OCI-LY7 (cell line): ENCODE data around the gene RNF111.

Experiments
- EZH2phosphoT487 ChIP-seq: fragments of 200-600 bp; sonication (generic); IDR thresholded peaks from 2 replicates; pipeline ENCODE4 v1.6.1; 2018; ENCODE audit warnings: low read depth, borderline replicate concordance, mild to moderate bottlenecking, mixed run types, antibody characterized with exemption, low read length, moderate library complexity, mixed read lengths
- TF ChIP-seq, protein P1 (sequence below): fragments of 200-600 bp; sonication (generic); conservative IDR thresholded peaks from 2 replicates; pipeline ENCODE4 v1.5.1; 2014; ENCODE audit warnings: mild to moderate bottlenecking, antibody characterized with exemption, low read length, moderate library complexity, mixed read lengths

DNA sequence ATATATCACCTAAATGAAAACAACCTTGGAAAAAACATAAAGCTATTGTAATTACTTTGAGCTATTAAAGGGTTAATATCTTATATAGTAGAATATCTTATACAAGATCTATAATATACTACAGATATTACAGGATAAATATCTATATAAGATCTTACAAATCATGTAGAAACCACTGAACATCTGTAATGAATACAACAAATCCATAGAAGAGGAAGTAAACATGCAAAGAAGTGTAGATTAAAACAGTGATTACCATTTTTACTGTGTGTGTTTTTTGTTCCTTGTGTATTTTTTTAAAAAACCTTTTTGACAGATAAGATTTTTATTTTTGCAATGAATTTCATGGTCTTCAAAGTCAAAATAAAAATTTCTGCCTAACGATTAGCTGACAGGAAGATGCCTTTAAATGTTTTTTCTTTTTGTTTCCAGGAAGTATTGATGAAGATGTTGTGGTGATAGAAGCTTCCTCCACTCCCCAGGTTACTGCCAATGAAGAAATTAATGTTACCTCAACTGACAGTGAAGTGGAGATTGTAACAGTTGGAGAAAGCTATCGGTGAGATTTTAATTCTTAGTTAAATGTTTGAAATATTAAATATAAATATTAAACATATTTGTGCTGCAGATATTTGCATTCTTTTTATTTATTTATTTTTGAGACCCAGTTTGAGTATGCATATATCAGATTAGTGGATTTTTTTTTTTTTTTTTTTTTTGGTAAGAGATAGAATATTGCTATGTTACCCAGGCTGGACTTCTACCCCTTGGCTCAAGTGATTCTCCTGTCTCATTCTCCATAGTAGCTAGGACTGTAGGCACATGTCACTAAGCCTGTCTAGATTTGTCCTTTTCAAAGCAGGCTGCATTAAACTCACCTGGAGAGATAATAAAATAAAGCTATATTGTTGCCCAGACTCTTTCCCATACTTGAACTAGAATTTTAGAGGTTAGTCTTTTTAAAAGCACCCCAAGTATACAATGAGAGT is 64.7 kb downstream of the RNF111 start:
- TF ChIP-seq, protein P1, sequence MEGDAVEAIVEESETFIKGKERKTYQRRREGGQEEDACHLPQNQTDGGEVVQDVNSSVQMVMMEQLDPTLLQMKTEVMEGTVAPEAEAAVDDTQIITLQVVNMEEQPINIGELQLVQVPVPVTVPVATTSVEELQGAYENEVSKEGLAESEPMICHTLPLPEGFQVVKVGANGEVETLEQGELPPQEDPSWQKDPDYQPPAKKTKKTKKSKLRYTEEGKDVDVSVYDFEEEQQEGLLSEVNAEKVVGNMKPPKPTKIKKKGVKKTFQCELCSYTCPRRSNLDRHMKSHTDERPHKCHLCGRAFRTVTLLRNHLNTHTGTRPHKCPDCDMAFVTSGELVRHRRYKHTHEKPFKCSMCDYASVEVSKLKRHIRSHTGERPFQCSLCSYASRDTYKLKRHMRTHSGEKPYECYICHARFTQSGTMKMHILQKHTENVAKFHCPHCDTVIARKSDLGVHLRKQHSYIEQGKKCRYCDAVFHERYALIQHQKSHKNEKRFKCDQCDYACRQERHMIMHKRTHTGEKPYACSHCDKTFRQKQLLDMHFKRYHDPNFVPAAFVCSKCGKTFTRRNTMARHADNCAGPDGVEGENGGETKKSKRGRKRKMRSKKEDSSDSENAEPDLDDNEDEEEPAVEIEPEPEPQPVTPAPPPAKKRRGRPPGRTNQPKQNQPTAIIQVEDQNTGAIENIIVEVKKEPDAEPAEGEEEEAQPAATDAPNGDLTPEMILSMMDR, result no peak
- TF ChIP-seq EZH2phosphoT487, result no peak
